ENCODE measurements around the gene DPYD.

Gene DPYD

GRCh38 chr1:97200595-97200994, 720.2 kb downstream of the DPYD start:
- no peak for DNase-seq
- intact Hi-C loops (cut with DNase I; ENCODE audit: low total_unique reads): no loop called here
- Histone ChIP-seq H3K27ac (no peak overlapping the region), H3K9me3 (no peaks in the 10 kb centered on the region), H3K27me3 (no peaks in the 10 kb centered on the region), H3K36me3 (no peaks in the 10 kb centered on the region), H3K4me3 (no peak overlapping the region), H3K4me1 (peaks cover 0 to 12% (median 0%) of the 10 kb centered on the region in 4 donors)
- no peak for TF ChIP-seq CTCF (IDR thresholded peaks at IDR 0.05)

- Histone ChIP-seq H3K36me3 (peaks cover 5 to 7% (median 6%) of the 10 kb centered on the region in 3 donors), H3K4me1 (no peaks in the 10 kb centered on the region), H3K27ac (no peak overlapping the region), H3K4me3 (no peak overlapping the region), H3K9me3 (no peaks in the 10 kb centered on the region), H3K27me3 (no peaks in the 10 kb centered on the region)
- DNase-seq: no peak
- TF ChIP-seq CTCF (IDR thresholded peaks at IDR 0.05): no peak
- intact Hi-C loops (cut with DNase I; ENCODE audit: low total_unique reads): no loop called here
These were observed 723.9 kb downstream of the DPYD start for GRCh38 chr1:97196825-97197516.

GRCh38 chr1:97192872-97193572, 727.8 kb downstream of the DPYD start:
- intact Hi-C loops (cut with DNase I; ENCODE audit: low total_unique reads): no loop called here
- Histone ChIP-seq H3K36me3 (peaks cover 5 to 7% (median 6%) of the 10 kb centered on the region in 3 donors), H3K27me3 (no peaks in the 10 kb centered on the region), H3K27ac (no peak overlapping the region), H3K4me3 (no peak overlapping the region), H3K9me3 (no peaks in the 10 kb centered on the region), H3K4me1 (no peaks in the 10 kb centered on the region)
- no peak for TF ChIP-seq CTCF (IDR thresholded peaks at IDR 0.05)
- no peak for DNase-seq

- TF ChIP-seq CTCF (IDR thresholded peaks at IDR 0.05): no peak
- H3K4me3 ChIP-seq: no peak overlapping the region
- DNase-seq: no peak
- no peaks in the 10 kb centered on the region for H3K9me3 ChIP-seq
- no peaks in the 10 kb centered on the region for H3K27me3 ChIP-seq
- intact Hi-C loops (cut with DNase I; ENCODE audit: low total_unique reads): no loop called here
- no peaks in the 10 kb centered on the region for H3K4me1 ChIP-seq
- no peak overlapping the region for H3K27ac ChIP-seq
- H3K36me3 ChIP-seq: peaks cover 5 to 7% (median 6%) of the 10 kb centered on the region in 3 donors
These were observed 730.5 kb downstream of the DPYD start for GRCh38 chr1:97190326-97190725.

GRCh38 chr1:97186381-97186780, 734.5 kb downstream of the DPYD start:
- H3K36me3 ChIP-seq: no peaks in the 10 kb centered on the region
- no peak for DNase-seq
- no peak for TF ChIP-seq CTCF (IDR thresholded peaks at IDR 0.05)
- H3K27ac ChIP-seq: no peak overlapping the region
- no peaks in the 10 kb centered on the region for H3K27me3 ChIP-seq
- intact Hi-C loops (cut with DNase I; ENCODE audit: low total_unique reads): no loop called here
- H3K4me1 ChIP-seq: no peaks in the 10 kb centered on the region
- no peak overlapping the region for H3K4me3 ChIP-seq
- no peaks in the 10 kb centered on the region for H3K9me3 ChIP-seq
